K562 (cell line): ENCODE results near the gene TET2. TPM values are rescaled to one million over a fixed set of nuclear protein-coding genes. Genes with fewer than 3 reads are reported as not detected.

Source experiments
- ATAC-seq: fragments of 200-7000 bp; cut with Tn5 transposase; 3 replicates; pipeline ENCODE4 v1.9.1; 2020; ENCODE audit warnings: moderate library complexity
- BruUV-seq: library from RNA; stranded (reverse); fragments of 400-500 nt; replicated peaks from 2 replicates; lab custom pipeline; 2021; lab: Mats Ljungman, UMichigan
- CTCF ChIA-PET: fragments of 300-600 bp; formaldehyde crosslinking; extraction: SDS; loops from one replicate; lab custom pipeline; 2021; ENCODE audit warnings: low intra/inter-chr PET ratio; lab: Yijun Ruan, JAX
- POLR2A ChIA-PET: fragments of 300-600, 350-650 bp; sonication (Branson Sonifier 250); formaldehyde crosslinking; extraction: SDS; loops from one replicate; lab custom pipeline; 2021; ENCODE audit warnings: antibody characterized with exemption, inconsistent platforms; lab: Yijun Ruan, JAX
- DNase-seq, 4 experiments: peaks; one replicate each; pipeline versions ENCODE4 v3.0.0 to v3.0.0-alpha.2; 2011 to 2018; ENCODE audit warnings: low spot score in 3 of 4, mixed read lengths in 3 of 4; ENCODE audit errors: extremely low read depth in 1 of 4
- FAIRE-seq: peaks from 2 replicates; lab custom pipeline; 2011; peaks lifted over from hg19 to GRCh38; lab: Jason Lieb, UNC
- H2AFZ ChIP-seq: 2 replicates; pipeline ENCODE4 v1.6.0; 2011; ENCODE audit warnings: low read depth, low read length, control low read depth, inconsistent platforms
- H3K27ac ChIP-seq: fragments of 200-600 bp; 3 replicates; pipeline ENCODE4 v1.8.0; 2011; ENCODE audit warnings: low read depth, mild to moderate bottlenecking, control low read depth, inconsistent platforms, low read length, moderate library complexity, mixed read lengths; ENCODE audit errors: extremely low read depth
- H3K27me3 ChIP-seq, 2 experiments: fragments of 300-600 bp in 1 of 2; 2 replicates in 1 of 2; 3 replicates in 1 of 2; pipeline versions ENCODE4 v1.6.0 to v1.8.0; 2011; ENCODE audit warnings: inconsistent platforms in 2 of 2, low read length in 2 of 2, mild to moderate bottlenecking in 1 of 2, mixed read lengths in 1 of 2, moderate library complexity in 1 of 2; ENCODE audit not compliant: control insufficient read depth in 2 of 2, insufficient read depth in 2 of 2
- H3K36me3 ChIP-seq: fragments of 300-600 bp; 3 replicates; pipeline ENCODE4 v1.8.0; 2011; ENCODE audit warnings: mild to moderate bottlenecking, low read length, inconsistent platforms; ENCODE audit not compliant: control insufficient read depth, insufficient read depth
- H3K4me1 ChIP-seq, 2 experiments: fragments of 200-600 bp in 1 of 2; replicated peaks in 1 of 2; 2 replicates in 1 of 2; 3 replicates in 1 of 2; pipeline versions ENCODE4 v1.5.1 to v1.8.0; 2011; ENCODE audit warnings: inconsistent platforms in 2 of 2, low read length in 2 of 2, mild to moderate bottlenecking in 1 of 2, mixed read lengths in 1 of 2, moderate library complexity in 1 of 2; ENCODE audit not compliant: control insufficient read depth in 2 of 2, insufficient read depth in 2 of 2
- H3K4me2 ChIP-seq: 2 replicates; pipeline ENCODE4 v1.6.1; 2011; ENCODE audit warnings: low read length, control low read depth, inconsistent platforms, mixed read lengths; ENCODE audit not compliant: insufficient read depth
- H3K4me3 ChIP-seq: fragments of 200-600 bp; sonication (generic), shearing (Covaris generic); 2 replicates; pipeline ENCODE4 v1.5.1; 2016; ENCODE audit warnings: control low read depth, inconsistent platforms
- H3K79me2 ChIP-seq: fragments of 200-600 bp; 3 replicates; pipeline ENCODE4 v1.8.0; 2011; ENCODE audit warnings: low read length, inconsistent platforms; ENCODE audit not compliant: control insufficient read depth, insufficient read depth
- H3K9ac ChIP-seq, 2 experiments: 2 replicates each; pipeline versions ENCODE4 v1.6.0 to v1.6.1; 2011; ENCODE audit warnings: low read depth in 2 of 2, low read length in 2 of 2, control low read depth in 1 of 2, inconsistent platforms in 1 of 2, mild to moderate bottlenecking in 1 of 2, mixed read lengths in 1 of 2; ENCODE audit not compliant: insufficient read depth in 1 of 2
- H3K9me1 ChIP-seq: one replicate; pipeline ENCODE4 v1.6.0; 2011; ENCODE audit warnings: inconsistent platforms, mild to moderate bottlenecking, low read length, moderate library complexity; ENCODE audit not compliant: control insufficient read depth, insufficient read depth
- H3K9me3 ChIP-seq: replicated peaks from 2 replicates; pipeline ENCODE4 v1.5.1; 2011; ENCODE audit warnings: low read depth, low read length, inconsistent platforms; ENCODE audit not compliant: control insufficient read depth, insufficient read depth
- H4K20me1 ChIP-seq: replicated peaks from 2 replicates; pipeline ENCODE4 v1.6.1; 2011; ENCODE audit warnings: low read length, inconsistent platforms, mixed read lengths; ENCODE audit not compliant: control insufficient read depth, insufficient read depth
- CAMTA2 ChIP-seq: fragments of 250-450 bp; sonication (Bioruptor Pico); conservative IDR thresholded peaks from 2 replicates; pipeline ENCODE4 v1.5.1; 2022
- L3MBTL2 ChIP-seq: fragments of 450-650 bp; IDR thresholded peaks from 2 replicates; pipeline ENCODE4 v1.6.1; 2016; ENCODE audit warnings: mild to moderate bottlenecking, moderate library complexity
- PATZ1 ChIP-seq: fragments of 250-450 bp; sonication (Bioruptor Pico); IDR thresholded peaks from 2 replicates; pipeline ENCODE4 v1.5.0; 2020; ENCODE audit warnings: mild to moderate bottlenecking, borderline replicate concordance
- PHF21A ChIP-seq: fragments of 450-650 bp; IDR thresholded peaks from 2 replicates; pipeline ENCODE4 v1.6.1; 2017; ENCODE audit warnings: low read depth, borderline replicate concordance
- SAFB ChIP-seq: fragments of 200-400 bp; formaldehyde crosslinking; IDR thresholded peaks from 2 replicates; pipeline ENCODE4 v1.6.1; 2017; ENCODE audit warnings: low read depth, low read length, borderline replicate concordance
- TRIM24 ChIP-seq, 2 experiments: fragments of 450-650 bp; IDR thresholded peaks; 2 replicates each; pipeline ENCODE4 v1.6.1; 2016
- ZNF444 ChIP-seq: fragments of 250-450 bp; sonication (Bioruptor Pico); IDR thresholded peaks from 2 replicates; pipeline ENCODE4 v1.4.0; 2020; ENCODE audit warnings: mild to moderate bottlenecking, moderate library complexity
- ZNF699 ChIP-seq: fragments of 250-450 bp; sonication (Bioruptor Pico); IDR thresholded peaks from 2 replicates; pipeline ENCODE4 v1.8.0; 2021; ENCODE audit warnings: mild to moderate bottlenecking, moderate library complexity; ENCODE audit not compliant: insufficient replicate concordance
- WGBS: fragments of 100-300 bp; shearing (Covaris generic); methylation state at CpG from one replicate; pipeline ENCODE4 v1.1.6; 2016; ENCODE audit warnings: low coverage, mixed read lengths; ENCODE audit not compliant: insufficient coverage; ENCODE audit errors: missing lambda C conversion rate; 5-methylcytosine and 5-hydroxymethylcytosine counted together
- in situ Hi-C: fragments of 300-500 bp; cut with MboI; formaldehyde crosslinking; loops from 4 replicates; pipeline ENCODE4 v1.15.0; 2018; ENCODE audit warnings: inconsistent platforms, mixed read lengths
- intact Hi-C: fragments of 100-400 bp; cut with micrococcal nuclease; formaldehyde crosslinking; loops from 2 replicates; pipeline ENCODE4 v1.14.2; 2022
- polyA plus RNA-seq, 8 experiments: library from polyadenylated mRNA; depleted of rRNA in 4 of 8; stranded (reverse) in 5 of 8; unstranded in 3 of 8; fragments of >200 nt; fragmentation: Nextera tagmentation in 2 of 8; fragmentation: Illumina TruSeq in 1 of 8; extraction: Ambion mirVana in 2 of 8; extraction: Trizol in 1 of 8; gene quantifications; 2 replicates each; pipeline versions ENCODE4 v1.2.1 to v1.2.3, GENCODE V29; 2011 to 2014; ENCODE audit warnings: inconsistent platforms in 1 of 8, missing spikeins in 1 of 8
- total RNA-seq, 7 experiments: library from RNA; depleted of rRNA in 6 of 7; stranded (reverse); fragments of >200 nt in 6 of 7; fragmentation: Illumina TruSeq in 2 of 7; extraction: Trizol in 2 of 7; gene quantifications; 2 replicates each; pipeline versions ENCODE4 v1.2.1 to v1.2.3, GENCODE V29; 2011 to 2021; ENCODE audit warnings: low replicate concordance in 1 of 7
- TF ChIP-seq, protein P1 (sequence below): fragments of 200-800 bp; sonication (Bioruptor generic); IDR thresholded peaks from 2 replicates; pipeline ENCODE4 v1.6.1; 2016; ENCODE audit warnings: missing genetic modification characterization, missing compliant biosample characterization
- TF ChIP-seq, protein P2 (sequence below): sonication (generic); formaldehyde crosslinking; IDR thresholded peaks from 2 replicates; pipeline ENCODE4 v1.8.0; 2022; ENCODE audit warnings: mild to moderate bottlenecking, missing genetic modification reagents

The TET2 gene
- total and polyA plus RNA-seq, 9 of the 15 experiments (the other 6 are each of a cell fraction or from before 2014, with no cell fraction given): 0.80 to 11.1 (median 4.9) TPM

DNA sequence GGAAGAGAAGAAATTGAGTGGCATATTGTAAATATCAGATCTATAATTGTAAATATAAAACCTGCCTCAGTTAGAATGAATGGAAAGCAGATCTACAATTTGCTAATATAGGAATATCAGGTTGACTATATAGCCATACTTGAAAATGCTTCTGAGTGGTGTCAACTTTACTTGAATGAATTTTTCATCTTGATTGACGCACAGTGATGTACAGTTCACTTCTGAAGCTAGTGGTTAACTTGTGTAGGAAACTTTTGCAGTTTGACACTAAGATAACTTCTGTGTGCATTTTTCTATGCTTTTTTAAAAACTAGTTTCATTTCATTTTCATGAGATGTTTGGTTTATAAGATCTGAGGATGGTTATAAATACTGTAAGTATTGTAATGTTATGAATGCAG is 132.6 kb downstream of the TET2 start:
- Histone ChIP-seq H3K9me3 (no peaks in the 10 kb centered on the region), H3K4me3 (no peak overlapping the region), H3K9me1 (no peaks in the 10 kb centered on the region), H4K20me1 (no peaks in the 10 kb centered on the region), H3K36me3 (peaks cover 13% of the 10 kb centered on the region; the same call in 2 of the 3 replicates), H3K27ac (no peak overlapping the region), H3K4me2 (no peak overlapping the region), H2AFZ (no peak overlapping the region), H3K4me1 (no peaks in the 10 kb centered on the region), H3K9ac (no peak overlapping the region), H3K27me3 (no peaks in the 10 kb centered on the region), H3K79me2 (no peaks in the 10 kb centered on the region)
- no TSS peak for BruUV-seq
- ATAC-seq: no peak
- FAIRE-seq: no peak
- POLR2A ChIA-PET: no interaction called here
- in situ Hi-C loops (no loop called here), intact Hi-C loops (no loop called here)
- CTCF ChIA-PET: no interaction called here
- DNase-seq: no peak
- 89% methylated on average over 1 of the region's 1 CpG for WGBS
- TF ChIP-seq, protein P1, sequence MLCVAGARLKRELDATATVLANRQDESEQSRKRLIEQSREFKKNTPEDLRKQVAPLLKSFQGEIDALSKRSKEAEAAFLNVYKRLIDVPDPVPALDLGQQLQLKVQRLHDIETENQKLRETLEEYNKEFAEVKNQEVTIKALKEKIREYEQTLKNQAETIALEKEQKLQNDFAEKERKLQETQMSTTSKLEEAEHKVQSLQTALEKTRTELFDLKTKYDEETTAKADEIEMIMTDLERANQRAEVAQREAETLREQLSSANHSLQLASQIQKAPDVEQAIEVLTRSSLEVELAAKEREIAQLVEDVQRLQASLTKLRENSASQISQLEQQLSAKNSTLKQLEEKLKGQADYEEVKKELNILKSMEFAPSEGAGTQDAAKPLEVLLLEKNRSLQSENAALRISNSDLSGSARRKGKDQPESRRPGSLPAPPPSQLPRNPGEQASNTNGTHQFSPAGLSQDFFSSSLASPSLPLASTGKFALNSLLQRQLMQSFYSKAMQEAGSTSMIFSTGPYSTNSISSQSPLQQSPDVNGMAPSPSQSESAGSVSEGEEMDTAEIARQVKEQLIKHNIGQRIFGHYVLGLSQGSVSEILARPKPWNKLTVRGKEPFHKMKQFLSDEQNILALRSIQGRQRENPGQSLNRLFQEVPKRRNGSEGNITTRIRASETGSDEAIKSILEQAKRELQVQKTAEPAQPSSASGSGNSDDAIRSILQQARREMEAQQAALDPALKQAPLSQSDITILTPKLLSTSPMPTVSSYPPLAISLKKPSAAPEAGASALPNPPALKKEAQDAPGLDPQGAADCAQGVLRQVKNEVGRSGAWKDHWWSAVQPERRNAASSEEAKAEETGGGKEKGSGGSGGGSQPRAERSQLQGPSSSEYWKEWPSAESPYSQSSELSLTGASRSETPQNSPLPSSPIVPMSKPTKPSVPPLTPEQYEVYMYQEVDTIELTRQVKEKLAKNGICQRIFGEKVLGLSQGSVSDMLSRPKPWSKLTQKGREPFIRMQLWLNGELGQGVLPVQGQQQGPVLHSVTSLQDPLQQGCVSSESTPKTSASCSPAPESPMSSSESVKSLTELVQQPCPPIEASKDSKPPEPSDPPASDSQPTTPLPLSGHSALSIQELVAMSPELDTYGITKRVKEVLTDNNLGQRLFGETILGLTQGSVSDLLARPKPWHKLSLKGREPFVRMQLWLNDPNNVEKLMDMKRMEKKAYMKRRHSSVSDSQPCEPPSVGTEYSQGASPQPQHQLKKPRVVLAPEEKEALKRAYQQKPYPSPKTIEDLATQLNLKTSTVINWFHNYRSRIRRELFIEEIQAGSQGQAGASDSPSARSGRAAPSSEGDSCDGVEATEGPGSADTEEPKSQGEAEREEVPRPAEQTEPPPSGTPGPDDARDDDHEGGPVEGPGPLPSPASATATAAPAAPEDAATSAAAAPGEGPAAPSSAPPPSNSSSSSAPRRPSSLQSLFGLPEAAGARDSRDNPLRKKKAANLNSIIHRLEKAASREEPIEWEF (CRISPR knock-in tag): no peak
- TF ChIP-seq ZNF699 (CRISPR knock-in tag) (no peak), SAFB (no peak), TRIM24 (IDR thresholded peaks at IDR 0.05) (no peak), PATZ1 (no peak), PHF21A (no peak), L3MBTL2 (no peak), CAMTA2 (no peak), ZNF444 (CRISPR knock-in tag) (no peak)
- TF ChIP-seq, protein P2, sequence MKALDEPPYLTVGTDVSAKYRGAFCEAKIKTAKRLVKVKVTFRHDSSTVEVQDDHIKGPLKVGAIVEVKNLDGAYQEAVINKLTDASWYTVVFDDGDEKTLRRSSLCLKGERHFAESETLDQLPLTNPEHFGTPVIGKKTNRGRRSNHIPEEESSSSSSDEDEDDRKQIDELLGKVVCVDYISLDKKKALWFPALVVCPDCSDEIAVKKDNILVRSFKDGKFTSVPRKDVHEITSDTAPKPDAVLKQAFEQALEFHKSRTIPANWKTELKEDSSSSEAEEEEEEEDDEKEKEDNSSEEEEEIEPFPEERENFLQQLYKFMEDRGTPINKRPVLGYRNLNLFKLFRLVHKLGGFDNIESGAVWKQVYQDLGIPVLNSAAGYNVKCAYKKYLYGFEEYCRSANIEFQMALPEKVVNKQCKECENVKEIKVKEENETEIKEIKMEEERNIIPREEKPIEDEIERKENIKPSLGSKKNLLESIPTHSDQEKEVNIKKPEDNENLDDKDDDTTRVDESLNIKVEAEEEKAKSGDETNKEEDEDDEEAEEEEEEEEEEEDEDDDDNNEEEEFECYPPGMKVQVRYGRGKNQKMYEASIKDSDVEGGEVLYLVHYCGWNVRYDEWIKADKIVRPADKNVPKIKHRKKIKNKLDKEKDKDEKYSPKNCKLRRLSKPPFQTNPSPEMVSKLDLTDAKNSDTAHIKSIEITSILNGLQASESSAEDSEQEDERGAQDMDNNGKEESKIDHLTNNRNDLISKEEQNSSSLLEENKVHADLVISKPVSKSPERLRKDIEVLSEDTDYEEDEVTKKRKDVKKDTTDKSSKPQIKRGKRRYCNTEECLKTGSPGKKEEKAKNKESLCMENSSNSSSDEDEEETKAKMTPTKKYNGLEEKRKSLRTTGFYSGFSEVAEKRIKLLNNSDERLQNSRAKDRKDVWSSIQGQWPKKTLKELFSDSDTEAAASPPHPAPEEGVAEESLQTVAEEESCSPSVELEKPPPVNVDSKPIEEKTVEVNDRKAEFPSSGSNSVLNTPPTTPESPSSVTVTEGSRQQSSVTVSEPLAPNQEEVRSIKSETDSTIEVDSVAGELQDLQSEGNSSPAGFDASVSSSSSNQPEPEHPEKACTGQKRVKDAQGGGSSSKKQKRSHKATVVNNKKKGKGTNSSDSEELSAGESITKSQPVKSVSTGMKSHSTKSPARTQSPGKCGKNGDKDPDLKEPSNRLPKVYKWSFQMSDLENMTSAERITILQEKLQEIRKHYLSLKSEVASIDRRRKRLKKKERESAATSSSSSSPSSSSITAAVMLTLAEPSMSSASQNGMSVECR (CRISPR knock-in tag): no peak
